Naive thymus-derived CD8-positive, alpha-beta T cell (primary cell): Measurements from ENCODE around the gene UBE2E1. TPM values are rescaled to one million over a fixed set of nuclear protein-coding genes. Genes with fewer than 3 reads are reported as not detected.
"Not testable (repeated sequence)": the region's sequence is repeated elsewhere in the genome, so short reads cannot be mapped to it uniquely, and the experiment has no call there.

ENCODE experiments used
- ATAC-seq, 2 donors: fragments of 150-1000 bp; cut with Tn5 transposase in 1 of 2; sonication (Bioruptor Pico), chemical (Tn5 transposase) in 1 of 2; 1 replicate in 1 of 2; 2 replicates in 1 of 2; pipeline ENCODE4 v1.10.0; 2021; ENCODE audit warnings: mild to moderate bottlenecking in 2 of 2, moderate library complexity in 2 of 2
- POLR2A ChIA-PET: fragments of 350-600 bp; sonication (Branson Sonifier 250); formaldehyde crosslinking; loops from one replicate; lab custom pipeline; 2021; ENCODE audit warnings: antibody characterized with exemption; lab: Charles Lee
- DNase-seq, 10 donors: peaks; one replicate each; pipeline versions ENCODE4 v3.0.0 to v3.0.0-alpha.2; 2020 to 2022
- H3K27ac Mint-ChIP-seq, 10 donors: one replicate each; pipeline ENCODE4 v1.8.0; 2020 to 2022; ENCODE audit warnings: mild to moderate bottlenecking in 10 of 10, mixed read lengths in 10 of 10, moderate library complexity in 4 of 10, inconsistent platforms in 1 of 10
- H3K27me3 Mint-ChIP-seq, 5 donors: one replicate each; pipeline ENCODE4 v1.8.0; 2021 to 2022; ENCODE audit warnings: mixed read lengths in 5 of 5
- H3K36me3 Mint-ChIP-seq, 3 donors: one replicate each; pipeline ENCODE4 v1.8.0; 2020 to 2022; ENCODE audit warnings: mixed read lengths in 3 of 3, mild to moderate bottlenecking in 2 of 3, inconsistent platforms in 1 of 3
- H3K4me1 Mint-ChIP-seq, 4 donors: one replicate each; pipeline ENCODE4 v1.8.0; 2021 to 2022; ENCODE audit warnings: mixed read lengths in 4 of 4
- H3K4me3 Mint-ChIP-seq, 10 donors: one replicate each; pipeline ENCODE4 v1.8.0; 2020 to 2022; ENCODE audit warnings: mild to moderate bottlenecking in 10 of 10, mixed read lengths in 10 of 10, moderate library complexity in 6 of 10, inconsistent platforms in 1 of 10
- H3K9me3 Mint-ChIP-seq, 9 donors: one replicate each; pipeline ENCODE4 v1.8.0; 2020 to 2022; ENCODE audit warnings: mixed read lengths in 9 of 9, mild to moderate bottlenecking in 3 of 9, inconsistent platforms in 1 of 9, moderate library complexity in 1 of 9
- polyA plus RNA-seq, 3 donors: library from polyadenylated mRNA; unstranded; fragments of 300-500 nt; fragmentation: Illumina TruSeq; gene quantifications; one replicate each; pipeline ENCODE4 v1.2.3, GENCODE V29; 2021
- total RNA-seq, 8 experiments: library from RNA in 2 of 8; stranded (reverse) in 2 of 8; gene quantifications; one replicate each; pipeline ENCODE4 v1.2.3 and lab custom pipeline; 2021 to 2026

UBE2E1 gene
- total and polyA plus RNA-seq, 5 experiments from 2014 or later = 5.6 to 65.6 (median 14.7) TPM

DNA sequence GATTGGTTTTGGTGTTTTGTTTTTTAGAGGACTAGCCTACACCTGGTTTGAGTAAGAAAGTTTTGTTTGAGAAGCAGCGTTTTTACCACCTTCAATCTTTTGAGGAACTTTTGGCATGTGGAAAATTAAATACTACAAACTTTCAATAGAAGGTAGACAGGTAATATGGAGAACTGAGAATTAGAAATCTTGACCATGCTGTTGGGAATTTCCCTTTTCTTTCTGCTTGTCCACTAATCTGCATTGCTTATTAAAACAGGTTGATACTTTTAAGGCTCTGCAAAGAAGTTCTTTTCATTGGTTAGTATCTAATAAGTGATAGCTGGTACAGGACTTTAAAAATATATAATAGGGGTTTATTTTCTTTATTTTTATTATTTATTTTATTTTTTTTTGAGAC is 31.9 kb downstream of the UBE2E1 start:
- ATAC-seq (no peak), DNase-seq (no peak)
- Mint-ChIP-seq H3K4me1 (peaks cover 20 to 63% (median 57%) of the 10 kb centered on the region in 4 donors), H3K27me3 (no peaks in the 10 kb centered on the region), H3K4me3 (no peak overlapping the region), H3K27ac (no peak overlapping the region), H3K36me3 (peaks cover 0 to 9% (median 1%) of the 10 kb centered on the region in 3 donors), H3K9me3 (no peaks in the 10 kb centered on the region)
- POLR2A ChIA-PET = no interaction called here

- Mint-ChIP-seq H3K27me3 (no peaks in the 10 kb centered on the region), H3K4me3 (no peak overlapping the region), H3K9me3 (no peaks in the 10 kb centered on the region), H3K27ac (peak overlapping the region in 2 of 10 donors; percentile 56 to 67), H3K4me1 (peaks cover 25 to 65% (median 60%) of the 10 kb centered on the region in 4 donors), H3K36me3 (peaks cover 0 to 9% (median 1%) of the 10 kb centered on the region in 3 donors)
- no peak for ATAC-seq
- DNase-seq = no peak
- POLR2A ChIA-PET = no interaction called here
These were observed 34.8 kb downstream of the UBE2E1 start for GRCh38 chr3:23840521-23840920.

- no peaks in the 10 kb centered on the region for H3K27me3 Mint-ChIP-seq
- POLR2A ChIA-PET = no interaction called here
- peak overlapping the region in 1 of 10 donors; percentile 18 for H3K27ac Mint-ChIP-seq
- peaks cover 0 to 7% (median 1%) of the 10 kb centered on the region in 3 donors for H3K36me3 Mint-ChIP-seq
- DNase-seq (no peak), ATAC-seq (no peak)
- H3K4me1 Mint-ChIP-seq = peaks cover 22 to 46% (median 44%) of the 10 kb centered on the region in 4 donors
- peaks cover 0 to 2% (median 0%) of the 10 kb centered on the region in 9 donors for H3K9me3 Mint-ChIP-seq
- no peak overlapping the region for H3K4me3 Mint-ChIP-seq
These were observed 38.1 kb downstream of the UBE2E1 start for GRCh38 chr3:23843869-23844268.

- no peaks in the 10 kb centered on the region for H3K27me3 Mint-ChIP-seq
- H3K27ac Mint-ChIP-seq = peak overlapping the region in 1 of 10 donors; percentile 9
- peaks cover 0 to 2% (median 0%) of the 10 kb centered on the region in 9 donors for H3K9me3 Mint-ChIP-seq
- POLR2A ChIA-PET = interaction anchor here (1.4 kb wide), 1 partner anchor 72 kb away, joined by 4 read pairs; the partner anchor contains the start of genes NKIRAS1 and RPL15
- peaks cover 0 to under 1% (median under 1%) of the 10 kb centered on the region in 3 donors for H3K36me3 Mint-ChIP-seq
- peaks cover 20 to 34% (median 32%) of the 10 kb centered on the region in 4 donors for H3K4me1 Mint-ChIP-seq
- ATAC-seq (no peak), DNase-seq (no peak)
- no peak overlapping the region for H3K4me3 Mint-ChIP-seq
These were observed 39.8 kb downstream of the UBE2E1 start for GRCh38 chr3:23845326-23846216.

GRCh38 chr3:23849462-23849861 is 43.7 kb downstream of the UBE2E1 start:
- DNase-seq, H3K27me3 Mint-ChIP-seq, H3K4me3 Mint-ChIP-seq, ATAC-seq, H3K27ac Mint-ChIP-seq, POLR2A ChIA-PET: not testable (repeated sequence)
- peaks cover 0 to 11% (median 4%) of the 10 kb centered on the region in 9 donors for H3K9me3 Mint-ChIP-seq
- peaks cover 5 to 33% (median 14%) of the 10 kb centered on the region in 4 donors for H3K4me1 Mint-ChIP-seq
- H3K36me3 Mint-ChIP-seq = peaks cover 5 to 22% (median 19%) of the 10 kb centered on the region in 3 donors

DNA sequence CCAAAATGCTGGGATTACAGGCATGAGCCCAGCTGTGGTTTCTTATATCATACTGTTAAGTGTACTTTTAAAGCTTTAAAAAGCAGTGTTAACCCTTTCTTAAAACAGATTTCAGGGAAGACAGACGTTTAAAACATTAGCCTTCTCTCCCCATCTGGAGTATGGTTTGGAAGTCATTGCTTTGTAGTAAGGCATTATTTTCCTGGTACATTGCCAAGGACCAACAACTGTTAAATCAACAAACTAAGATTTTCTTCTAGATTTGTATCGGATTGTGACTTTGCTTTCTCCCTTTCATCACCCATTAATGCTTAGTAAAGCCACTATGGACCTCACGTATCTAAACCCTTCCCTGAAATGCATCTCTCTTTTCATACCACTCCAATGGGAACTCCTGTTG is 50.5 kb downstream of the UBE2E1 start:
- Mint-ChIP-seq H3K27me3 (no peaks in the 10 kb centered on the region), H3K4me3 (no peak overlapping the region), H3K36me3 (peaks cover 5 to 26% (median 16%) of the 10 kb centered on the region in 3 donors), H3K9me3 (peaks cover 0 to 8% (median 4%) of the 10 kb centered on the region in 9 donors), H3K27ac (peak overlapping the region in 3 of 10 donors; percentile 15 to 80 (median 36)), H3K4me1 (peaks cover 21 to 71% (median 49%) of the 10 kb centered on the region in 4 donors)
- no peak for DNase-seq
- POLR2A ChIA-PET = no interaction called here
- ATAC-seq = no peak

DNA sequence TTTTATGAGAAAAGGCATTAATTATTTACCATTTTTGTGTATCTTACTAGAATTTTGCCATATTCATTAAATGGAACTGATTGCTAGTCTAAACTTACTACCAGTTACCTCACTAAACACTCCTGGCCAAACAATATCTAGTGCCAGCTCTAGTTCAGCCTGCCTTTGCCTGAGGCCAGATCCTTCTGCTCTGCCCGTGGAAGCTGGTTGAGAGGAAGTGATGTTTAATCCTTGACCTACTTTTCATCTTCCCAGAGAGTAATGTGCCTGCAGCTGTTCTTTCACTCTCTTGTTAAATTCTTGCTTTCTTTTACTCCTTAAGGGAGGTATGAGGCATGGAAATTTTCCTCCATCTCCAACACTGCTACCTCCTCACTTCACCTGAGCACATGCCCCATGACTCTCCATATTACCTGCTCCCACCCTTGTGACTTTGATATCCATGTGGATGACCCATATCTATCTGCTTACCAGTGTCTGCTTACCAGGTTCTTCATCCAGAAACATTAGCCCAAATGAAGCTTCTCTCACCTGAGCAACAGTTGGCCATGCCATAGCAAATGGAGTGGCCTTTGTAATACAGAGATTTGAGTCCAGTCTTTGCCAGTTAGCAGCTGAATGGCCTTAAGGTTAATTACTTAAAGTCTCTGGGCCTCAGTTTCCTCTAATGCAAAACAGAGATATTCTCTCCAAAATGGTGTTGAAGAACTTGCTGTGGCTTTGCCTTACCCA is 53.4 kb downstream of the UBE2E1 start:
- H3K36me3 Mint-ChIP-seq = peaks cover 0 to 21% (median 8%) of the 10 kb centered on the region in 3 donors
- DNase-seq (no peak), ATAC-seq (no peak)
- POLR2A ChIA-PET = no interaction called here
- peaks cover 31 to 73% (median 62%) of the 10 kb centered on the region in 4 donors for H3K4me1 Mint-ChIP-seq
- no peaks in the 10 kb centered on the region for H3K9me3 Mint-ChIP-seq
- H3K27me3 Mint-ChIP-seq = no peaks in the 10 kb centered on the region
- H3K4me3 Mint-ChIP-seq = peak overlapping the region in 6 of 10 donors; percentile 0 to 20 (median 4)
- H3K27ac Mint-ChIP-seq = peak overlapping the region in 6 of 10 donors; percentile 1 to 75 (median 32)

DNA sequence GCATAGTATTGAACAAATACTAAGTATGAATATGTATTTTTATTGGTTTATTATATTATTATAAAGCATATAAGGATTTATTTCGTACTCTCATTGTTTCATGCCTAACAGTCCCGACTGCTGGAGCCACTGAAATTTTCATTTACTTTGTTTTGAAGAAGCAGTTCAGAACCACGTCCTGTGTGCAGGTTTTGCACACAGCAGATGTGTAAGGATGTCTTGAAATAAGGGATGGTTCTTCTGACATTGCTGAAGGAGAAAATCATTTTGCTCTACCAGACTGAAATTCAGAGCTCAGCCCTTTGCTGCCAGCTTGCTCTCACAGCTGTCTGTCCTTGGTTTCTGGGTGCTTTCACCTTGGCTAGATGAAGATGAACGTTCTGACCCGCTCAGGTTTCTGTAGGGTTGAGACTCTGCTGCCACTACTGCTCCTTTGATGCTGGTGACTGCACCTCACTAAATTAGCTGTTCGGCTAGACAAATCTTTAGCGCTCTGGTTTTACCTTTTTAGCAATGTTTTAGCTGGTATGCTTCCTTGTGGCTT is 54.2 kb downstream of the UBE2E1 start:
- Mint-ChIP-seq H3K9me3 (no peaks in the 10 kb centered on the region), H3K4me1 (peaks cover 33 to 73% (median 63%) of the 10 kb centered on the region in 4 donors), H3K27me3 (no peaks in the 10 kb centered on the region), H3K27ac (peak overlapping the region in 3 of 10 donors; percentile 13 to 46 (median 21)), H3K4me3 (no peak overlapping the region), H3K36me3 (peaks cover 0 to 27% (median 8%) of the 10 kb centered on the region in 3 donors)
- ATAC-seq = no peak
- DNase-seq = no peak
- POLR2A ChIA-PET = interaction anchor here (0.6 kb wide), 1 partner anchor 34 kb away, joined by 3 read pairs; no protein-coding TSS in a partner anchor

GRCh38 chr3:23861689-23862088 is 55.9 kb downstream of the UBE2E1 start:
- Mint-ChIP-seq H3K4me3 (no peak overlapping the region), H3K9me3 (no peaks in the 10 kb centered on the region), H3K27ac (peak overlapping the region in 1 of 10 donors; percentile 19), H3K4me1 (peaks cover 34 to 79% (median 71%) of the 10 kb centered on the region in 4 donors), H3K36me3 (peaks cover 0 to 27% (median 8%) of the 10 kb centered on the region in 3 donors), H3K27me3 (no peaks in the 10 kb centered on the region)
- DNase-seq = no peak
- no peak for ATAC-seq
- POLR2A ChIA-PET = no interaction called here

GRCh38 chr3:23863060-23863459 is 57.3 kb downstream of the UBE2E1 start:
- no peaks in the 10 kb centered on the region for H3K27me3 Mint-ChIP-seq

GRCh38 chr3:23864931-23865330 is 59.2 kb downstream of the UBE2E1 start:
- Mint-ChIP-seq H3K4me3 (no peak overlapping the region), H3K27me3 (no peaks in the 10 kb centered on the region), H3K27ac (peak overlapping the region in 3 of 10 donors; percentile 16 to 65 (median 63)), H3K36me3 (peaks cover 0 to 31% (median 8%) of the 10 kb centered on the region in 3 donors), H3K9me3 (no peaks in the 10 kb centered on the region), H3K4me1 (peaks cover 24 to 61% (median 52%) of the 10 kb centered on the region in 4 donors)
- no peak for ATAC-seq
- DNase-seq = no peak
- POLR2A ChIA-PET = no interaction called here

More at GRCh38 chr3:23863060-23863459, 57.3 kb downstream of the UBE2E1 start:
- ATAC-seq = no peak
- no peak overlapping the region for H3K4me3 Mint-ChIP-seq
- H3K36me3 Mint-ChIP-seq = peaks cover 0 to 27% (median 8%) of the 10 kb centered on the region in 3 donors
- peak overlapping the region in 2 of 10 donors; percentile 1 to 14 for H3K27ac Mint-ChIP-seq
- DNase-seq = no peak
- no peaks in the 10 kb centered on the region for H3K9me3 Mint-ChIP-seq
- POLR2A ChIA-PET = no interaction called here
- peaks cover 27 to 76% (median 62%) of the 10 kb centered on the region in 4 donors for H3K4me1 Mint-ChIP-seq
